Activated naive CD8-positive, alpha-beta T cell treated with anti-CD3 and anti-CD28 coated beads for 36 hours (primary cell): ENCODE measurements around the gene PCAT6. TPM values are rescaled to one million over a fixed set of nuclear protein-coding genes. Genes with fewer than 3 reads are reported as not detected.

Experiments
- DNase-seq: peaks from one replicate; pipeline ENCODE4 v3.0.0; 2021
- H3K27ac Mint-ChIP-seq: one replicate; pipeline ENCODE4 v1.8.0; 2022; ENCODE audit warnings: mild to moderate bottlenecking, moderate library complexity, mixed read lengths
- H3K27me3 Mint-ChIP-seq: one replicate; pipeline ENCODE4 v1.8.0; 2022; ENCODE audit warnings: mild to moderate bottlenecking, mixed read lengths
- H3K36me3 Mint-ChIP-seq: one replicate; pipeline ENCODE4 v1.8.0; 2021; ENCODE audit warnings: mild to moderate bottlenecking, mixed read lengths
- H3K4me1 Mint-ChIP-seq: one replicate; pipeline ENCODE4 v1.8.0; 2021; ENCODE audit warnings: mixed read lengths
- H3K4me3 Mint-ChIP-seq: one replicate; pipeline ENCODE4 v1.8.0; 2022; ENCODE audit warnings: mild to moderate bottlenecking, moderate library complexity, mixed read lengths
- H3K9me3 Mint-ChIP-seq: one replicate; pipeline ENCODE4 v1.8.0; 2022; ENCODE audit warnings: mixed read lengths
- total RNA-seq, 2 experiments: library from RNA; stranded (reverse); gene quantifications; one replicate each; pipeline ENCODE4 v1.2.3, GENCODE V29; 2021

The PCAT6 gene
- total RNA-seq, 2 experiments from 2014 or later, result 0.45 to 0.80 TPM

DNA sequence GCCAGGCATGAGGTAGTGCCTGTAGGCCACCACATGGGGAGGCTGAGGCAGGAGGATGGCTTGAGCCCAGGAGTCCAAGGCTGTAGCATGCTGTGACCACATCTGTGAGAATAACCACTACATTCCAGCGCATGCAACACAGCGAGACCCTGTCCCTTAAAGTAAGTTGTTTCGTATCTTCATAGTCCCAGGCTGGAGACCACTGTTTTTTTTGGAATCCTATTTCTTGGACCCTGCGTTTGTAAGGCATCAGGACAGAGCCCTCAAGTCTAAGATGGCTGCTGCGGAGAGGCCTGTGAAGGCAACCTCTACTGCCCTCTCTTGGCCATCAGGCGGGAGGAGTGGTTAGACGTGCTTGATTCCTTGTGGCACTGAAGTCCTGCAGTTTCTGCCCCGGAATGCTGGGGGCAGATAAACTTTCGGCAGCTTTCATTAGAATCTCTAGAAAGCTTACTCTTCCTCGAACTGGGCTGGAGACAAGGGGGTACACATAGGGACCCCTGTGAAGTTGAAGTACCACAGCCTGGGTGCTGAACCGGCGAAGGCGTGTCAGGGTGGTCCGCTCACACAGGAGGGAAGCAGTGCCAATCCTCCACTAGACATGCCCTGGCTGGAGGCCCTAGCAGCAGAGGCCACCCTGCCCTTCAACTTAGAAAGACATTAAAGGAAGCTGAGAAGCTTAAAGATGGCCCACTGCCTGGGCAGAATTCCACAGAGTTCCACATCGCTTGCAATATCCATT lies 41.6 kb downstream of the PCAT6 start:
- no peaks in the 10 kb centered on the region for H3K9me3 Mint-ChIP-seq
- peaks cover 5% of the 10 kb centered on the region for H3K4me1 Mint-ChIP-seq
- no peak overlapping the region for H3K4me3 Mint-ChIP-seq
- no peaks in the 10 kb centered on the region for H3K36me3 Mint-ChIP-seq
- DNase-seq, result peak; percentile 44
- H3K27ac Mint-ChIP-seq, result no peak overlapping the region
- no peaks in the 10 kb centered on the region for H3K27me3 Mint-ChIP-seq

DNA sequence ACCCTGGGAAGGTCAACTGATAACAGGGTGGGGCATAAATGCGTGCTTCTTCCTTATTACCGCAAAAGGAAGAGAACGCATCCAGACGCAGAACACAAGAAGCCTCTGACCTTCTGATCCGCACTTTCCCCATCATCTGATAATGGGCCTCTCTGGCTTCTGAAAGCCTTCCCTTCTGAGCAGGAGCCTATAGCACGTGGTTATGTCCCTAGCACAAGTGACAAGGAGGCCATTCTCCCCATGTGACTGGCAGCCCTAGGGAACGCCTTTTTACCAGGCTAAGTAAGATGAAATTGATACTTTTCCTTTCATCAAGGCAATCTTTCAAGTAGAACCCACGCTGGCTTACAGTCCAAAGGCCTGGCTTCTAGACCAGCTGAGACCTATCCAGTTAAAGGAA lies 44.0 kb downstream of the PCAT6 start:
- H3K4me1 Mint-ChIP-seq, result no peaks in the 10 kb centered on the region
- no peaks in the 10 kb centered on the region for H3K36me3 Mint-ChIP-seq
- no peaks in the 10 kb centered on the region for H3K9me3 Mint-ChIP-seq
- H3K27me3 Mint-ChIP-seq, result peaks cover 7% of the 10 kb centered on the region
- H3K4me3 Mint-ChIP-seq, result no peak overlapping the region
- no peak for DNase-seq
- no peak overlapping the region for H3K27ac Mint-ChIP-seq

DNA sequence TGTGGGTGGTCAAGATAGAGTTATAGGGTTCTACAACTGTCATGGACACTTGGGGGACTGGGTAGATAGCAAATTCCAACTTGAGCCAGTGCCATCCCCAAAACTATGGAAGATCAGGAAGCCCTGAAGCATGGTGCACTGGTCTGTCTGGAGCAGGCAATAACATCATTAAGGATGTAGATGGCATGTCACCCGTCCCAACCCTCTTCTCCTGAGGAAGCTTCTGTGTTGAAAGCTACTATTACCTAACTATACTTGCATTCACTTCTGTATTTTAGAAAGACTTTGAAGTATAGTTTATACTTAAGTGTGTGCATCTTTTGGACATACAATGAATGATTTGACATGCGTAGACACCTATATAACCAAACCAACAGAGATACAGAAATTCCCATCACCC lies 45.3 kb downstream of the PCAT6 start:
- no peaks in the 10 kb centered on the region for H3K4me1 Mint-ChIP-seq
- H3K27me3 Mint-ChIP-seq, result peaks cover 19% of the 10 kb centered on the region
- H3K27ac Mint-ChIP-seq, result no peak overlapping the region
- H3K36me3 Mint-ChIP-seq, result no peaks in the 10 kb centered on the region
- no peaks in the 10 kb centered on the region for H3K9me3 Mint-ChIP-seq
- no peak overlapping the region for H3K4me3 Mint-ChIP-seq
- DNase-seq, result no peak

DNA sequence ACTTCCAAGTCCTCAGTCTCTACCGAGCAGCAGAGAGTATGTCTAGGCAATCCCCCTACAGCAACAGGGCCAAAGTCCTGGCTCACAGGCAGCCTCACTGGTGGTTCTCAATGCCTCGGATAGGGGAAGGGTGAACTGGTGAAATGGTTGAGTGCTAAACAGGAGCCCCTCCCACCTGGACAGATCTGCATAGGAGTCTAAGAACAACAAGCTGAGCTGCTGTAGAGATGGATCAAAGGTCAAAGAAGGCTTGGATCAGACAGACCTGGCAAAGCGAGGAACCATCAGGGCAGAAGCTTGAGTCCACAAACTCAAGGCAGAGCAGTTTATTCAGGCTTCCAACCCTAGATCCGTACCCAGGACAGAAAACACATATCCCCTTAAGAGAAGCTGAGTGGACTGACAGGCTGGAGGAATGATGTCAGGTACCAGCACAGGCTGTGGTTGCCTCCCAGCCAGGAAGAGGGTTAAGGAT lies 46.4 kb downstream of the PCAT6 start:
- no peak for DNase-seq
- H3K27ac Mint-ChIP-seq, result no peak overlapping the region
- no peaks in the 10 kb centered on the region for H3K36me3 Mint-ChIP-seq
- no peak overlapping the region for H3K4me3 Mint-ChIP-seq
- no peaks in the 10 kb centered on the region for H3K9me3 Mint-ChIP-seq
- H3K4me1 Mint-ChIP-seq, result peaks cover 4% of the 10 kb centered on the region
- H3K27me3 Mint-ChIP-seq, result peaks cover 31% of the 10 kb centered on the region

DNA sequence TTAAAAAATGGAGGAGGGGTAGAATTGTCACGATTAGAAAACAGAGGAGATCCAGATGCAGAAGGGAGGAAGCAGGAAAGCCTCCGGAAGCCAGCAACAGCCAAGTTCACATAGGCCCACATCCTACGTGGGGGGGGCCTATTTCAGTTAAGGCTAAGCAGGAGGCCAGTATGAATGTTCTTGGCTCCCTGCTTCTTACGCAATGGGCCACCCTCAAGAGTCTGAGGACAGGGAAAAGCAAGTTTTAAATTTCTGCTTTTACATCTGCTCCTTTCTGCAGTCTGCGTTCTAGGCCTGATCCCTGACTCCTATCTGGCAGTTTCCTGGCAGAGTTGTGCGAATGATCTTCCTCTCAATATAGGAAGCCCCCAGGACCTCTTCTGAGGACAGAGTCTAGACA lies 47.6 kb downstream of the PCAT6 start:
- H3K36me3 Mint-ChIP-seq, result no peaks in the 10 kb centered on the region
- H3K9me3 Mint-ChIP-seq, result no peaks in the 10 kb centered on the region

DNA sequence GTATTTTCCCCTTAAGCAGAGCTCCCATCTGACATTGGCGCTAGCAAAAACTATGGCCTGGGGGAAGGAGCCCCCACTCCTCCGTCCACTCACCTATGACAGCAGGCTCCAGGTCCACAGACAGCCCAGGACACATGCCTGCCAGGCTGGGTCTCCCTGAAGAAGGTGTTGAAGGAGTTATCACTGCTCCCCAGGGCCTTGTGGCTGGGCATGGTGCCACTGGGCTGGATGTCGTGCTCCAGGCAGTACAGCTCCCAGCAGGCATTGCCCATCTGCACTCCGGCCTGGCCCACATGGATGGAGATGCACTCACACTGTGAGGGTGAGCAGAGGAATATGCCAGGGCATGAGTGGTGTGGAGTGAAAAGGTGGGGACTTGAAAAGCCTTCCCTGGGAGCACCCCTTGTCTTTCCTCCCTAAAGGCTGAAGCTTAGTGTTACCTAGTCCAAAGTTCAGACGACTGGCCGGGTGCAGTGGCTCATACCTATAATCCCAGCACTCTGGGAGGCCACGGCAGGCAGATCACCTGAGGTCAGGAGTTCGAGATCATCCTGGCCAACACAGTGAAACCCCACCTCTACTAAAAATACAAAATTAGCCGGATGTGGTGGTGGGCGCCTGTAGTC lies 48.1 kb downstream of the PCAT6 start:
- H3K36me3 Mint-ChIP-seq, result no peaks in the 10 kb centered on the region
- H3K9me3 Mint-ChIP-seq, result no peaks in the 10 kb centered on the region
- H3K4me3 Mint-ChIP-seq, result no peak overlapping the region
- no peak for DNase-seq
- no peak overlapping the region for H3K27ac Mint-ChIP-seq
- H3K27me3 Mint-ChIP-seq, result peaks cover 46% of the 10 kb centered on the region
- H3K4me1 Mint-ChIP-seq, result peaks cover 4% of the 10 kb centered on the region

More for the DNA sequence above, 47.6 kb downstream of the PCAT6 start:
- no peak overlapping the region for H3K27ac Mint-ChIP-seq
- peaks cover 4% of the 10 kb centered on the region for H3K4me1 Mint-ChIP-seq
- DNase-seq, result no peak
- H3K4me3 Mint-ChIP-seq, result no peak overlapping the region
- peaks cover 43% of the 10 kb centered on the region for H3K27me3 Mint-ChIP-seq

DNA sequence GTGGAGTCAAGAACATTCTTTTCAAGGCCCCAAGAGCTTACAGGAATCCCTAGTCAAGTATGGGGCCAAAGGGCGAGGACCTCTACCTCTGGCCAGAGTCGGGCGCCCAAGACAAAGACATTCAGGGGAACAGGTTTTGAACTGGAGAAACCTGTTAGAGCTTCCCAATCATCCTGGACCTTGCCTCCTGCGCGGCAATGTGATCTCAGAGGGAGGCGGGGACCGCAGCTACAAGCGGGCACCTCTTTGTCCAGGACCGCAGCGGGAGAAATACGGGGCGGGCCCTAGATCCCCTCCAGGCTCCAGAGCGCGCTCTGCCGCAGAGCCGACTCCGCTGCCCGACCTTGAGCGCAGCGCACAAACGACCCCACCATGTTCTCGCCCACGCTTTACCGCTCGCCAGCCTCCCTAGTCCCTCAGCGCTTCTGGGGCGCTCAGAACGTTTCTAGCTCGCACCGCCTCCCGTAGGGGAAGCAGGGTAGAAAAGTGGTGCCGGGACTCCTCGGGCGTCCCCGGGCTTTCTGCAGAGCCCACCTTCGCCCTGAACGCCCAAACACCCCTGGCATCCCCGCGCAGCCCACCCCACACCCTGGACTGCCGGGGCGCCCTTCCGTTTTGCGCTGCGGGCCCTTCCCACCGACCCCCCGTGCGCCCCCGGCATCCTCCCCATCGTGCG lies 50.1 kb downstream of the PCAT6 start:
- Mint-ChIP-seq H3K4me1 (peaks cover 4% of the 10 kb centered on the region), H3K27me3 (peaks cover 65% of the 10 kb centered on the region), H3K27ac (no peak overlapping the region), H3K4me3 (peak overlapping the region; percentile 79), H3K9me3 (no peaks in the 10 kb centered on the region), H3K36me3 (no peaks in the 10 kb centered on the region)
- DNase-seq, result peak; percentile 64

Other genes starting within 250 kb of the PCAT6 start
- not detected for gene SYT2, start 100.5 kb upstream of the PCAT6 start, total RNA-seq
- 10 to 100 TPM; 18.3 to 19.3 TPM for gene KDM5B, start 2.5 kb upstream of the PCAT6 start, total RNA-seq
- 1 to 10 TPM; 8.4 to 9.0 TPM for gene RABIF, start 78.2 kb downstream of the PCAT6 start, total RNA-seq
- 10 to 100 TPM; 42.6 to 44.1 TPM for gene KLHL12, start 116.3 kb downstream of the PCAT6 start, total RNA-seq
- gene ADIPOR1, start 147.4 kb downstream of the PCAT6 start, total RNA-seq, result 10 to 100 TPM; 77.3 to 82.1 TPM
- 10 to 100 TPM; 18.3 to 19.2 TPM for gene CYB5R1, start 156.3 kb downstream of the PCAT6 start, total RNA-seq
- 10 to 100 TPM; 81.4 to 81.9 TPM for gene TMEM183A, start 196.4 kb downstream of the PCAT6 start, total RNA-seq
- 10 to 100 TPM; 20.8 to 21.3 TPM for gene PPFIA4, start 215.5 kb downstream of the PCAT6 start, total RNA-seq